ENCODE results near the gene SLC25A25.
A peak's percentile ranks its signal among the peaks of the same experiment; 100 is the strongest.
"Not testable (repeated sequence)": the region's sequence is repeated elsewhere in the genome, so short reads cannot be mapped to it uniquely, and the experiment has no call there.

SLC25A25 gene

DNA sequence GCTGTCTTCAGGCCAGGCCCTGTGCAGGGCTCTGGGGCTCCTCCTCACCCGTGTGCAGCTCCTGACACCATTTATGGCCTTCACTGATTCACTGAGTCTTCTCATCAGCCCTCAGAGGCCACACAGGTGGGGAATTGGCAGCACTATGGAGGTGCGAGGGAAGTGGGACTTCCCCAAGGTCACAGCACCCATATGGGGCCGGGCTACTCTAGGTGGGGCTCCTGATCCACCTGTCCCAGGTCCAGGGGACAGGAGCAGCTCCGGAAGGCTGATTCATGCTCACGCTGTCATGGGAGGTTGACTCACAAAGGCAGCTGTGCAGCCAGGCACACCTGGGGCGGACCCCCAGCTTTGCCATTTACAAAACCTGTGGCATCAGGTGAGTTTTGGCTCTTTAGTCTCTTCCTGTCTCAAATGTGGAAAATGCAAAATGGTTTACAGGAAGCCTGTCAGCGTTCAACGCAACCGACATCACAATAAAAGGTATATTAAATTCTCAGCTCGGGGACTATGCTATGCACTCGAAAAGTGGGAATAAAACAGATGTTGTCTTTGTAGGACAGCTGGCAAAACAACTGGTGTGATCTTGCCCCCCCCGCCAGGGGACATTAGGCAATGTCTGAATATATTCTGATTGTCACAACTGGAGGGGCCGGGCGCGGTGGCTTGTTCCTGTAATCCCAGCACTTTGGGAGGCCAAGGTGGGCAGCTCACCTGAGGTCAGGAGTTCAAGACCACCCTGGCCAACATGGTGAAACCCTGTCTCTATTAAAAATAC, 15.9 kb upstream of the SLC25A25 start:
- no peak for DNase-seq

DNA sequence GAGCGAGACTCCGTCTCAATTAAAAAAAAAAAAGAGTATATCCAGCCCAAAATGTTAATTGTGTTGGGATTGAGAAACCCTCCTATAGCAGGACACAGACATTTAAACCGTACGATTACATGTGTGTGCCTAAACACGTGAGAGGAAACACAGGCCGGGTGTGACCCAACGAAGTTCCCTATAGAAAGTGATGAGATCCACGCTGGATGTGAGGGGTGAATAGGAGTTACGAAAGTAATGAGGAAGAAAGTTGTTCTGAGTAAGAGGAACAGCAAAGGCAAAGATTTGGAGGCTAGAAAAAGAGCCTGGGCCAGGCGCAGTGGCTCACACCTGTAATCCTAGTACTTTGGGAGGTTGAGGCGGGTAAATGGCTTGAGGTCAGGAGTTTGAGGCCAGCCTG, 14.5 kb upstream of the SLC25A25 start:
- DNase-seq, result peak in 6 of 51 donors; percentile 4 to 20 (median 16)

DNA sequence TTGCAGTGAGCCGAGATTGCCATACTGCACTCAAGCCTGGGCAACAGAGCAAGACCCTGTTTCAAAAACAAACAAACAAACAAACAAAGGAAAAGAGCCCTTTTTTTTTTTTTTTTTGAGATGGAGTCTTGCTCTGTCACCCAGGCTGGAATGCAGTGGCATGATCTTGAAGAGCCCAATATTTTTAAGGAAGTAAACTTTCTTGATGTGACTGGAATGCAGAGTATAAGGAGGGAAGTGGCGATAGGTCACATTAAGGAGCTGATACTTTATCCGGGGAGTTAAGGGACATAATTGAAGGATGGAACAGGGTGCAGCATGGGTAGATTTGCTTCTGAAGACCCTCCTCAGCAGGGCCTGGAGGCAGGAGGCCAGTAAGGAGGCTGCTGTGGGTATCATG, 13.9 kb upstream of the SLC25A25 start:
- no peak for DNase-seq

DNA sequence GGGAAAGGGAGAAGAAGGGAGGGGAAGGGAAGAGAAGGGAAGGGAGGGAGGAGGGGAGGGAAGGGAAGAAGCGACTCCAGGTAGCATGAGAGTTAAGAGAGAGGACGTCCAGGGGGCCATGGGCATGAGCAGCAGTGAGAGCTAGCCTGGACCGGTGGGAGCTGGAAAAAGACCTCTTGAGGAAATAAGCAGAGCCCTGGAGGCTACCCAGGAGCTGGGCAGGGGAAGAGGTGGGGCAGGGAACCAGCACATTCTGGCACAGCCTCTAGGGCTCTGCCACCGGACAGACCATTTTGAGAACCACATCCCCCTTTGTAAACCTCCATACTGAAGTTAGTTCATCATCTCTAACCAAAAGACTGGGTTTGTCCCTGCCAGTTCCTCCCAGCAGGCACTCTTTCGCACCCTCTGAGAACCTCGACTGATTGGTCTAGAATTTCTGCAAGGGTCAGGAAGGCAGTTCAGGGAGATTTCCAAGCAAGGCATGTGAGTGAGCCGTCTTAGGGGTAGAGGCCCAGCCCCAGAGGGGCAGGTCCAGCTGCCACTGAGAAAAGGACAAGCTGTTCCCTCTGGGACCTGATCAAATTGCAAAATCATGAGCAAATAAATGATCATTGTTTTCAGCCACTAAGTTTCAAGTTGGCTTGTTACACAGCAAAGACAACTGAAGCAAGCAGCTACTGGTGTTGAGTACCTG, 12.5 kb upstream of the SLC25A25 start:
- DNase-seq, result peak in 17 of 51 donors; percentile 11 to 72 (median 32)

DNA sequence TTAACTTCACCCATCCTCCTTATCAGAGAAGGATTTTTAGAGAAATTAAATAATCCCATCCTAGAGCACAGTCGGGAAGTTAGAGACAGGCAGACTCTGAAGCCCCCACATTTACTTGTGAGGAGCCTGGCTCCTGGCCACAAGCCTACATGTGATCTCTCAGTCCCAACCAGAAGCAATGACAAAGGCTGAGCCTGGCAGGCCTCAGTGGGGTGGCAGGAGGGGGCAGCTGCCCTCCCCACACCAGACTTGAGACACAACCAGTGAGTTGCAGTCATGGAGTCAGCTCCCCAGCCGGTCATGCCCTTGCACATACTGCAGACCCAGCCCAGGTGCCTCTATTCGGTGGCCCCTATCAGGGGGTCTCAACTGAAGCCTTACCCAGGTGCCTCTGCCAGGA, 11.9 kb upstream of the SLC25A25 start:
- peak in 26 of 51 donors; percentile 8 to 72 (median 32) for DNase-seq

DNA sequence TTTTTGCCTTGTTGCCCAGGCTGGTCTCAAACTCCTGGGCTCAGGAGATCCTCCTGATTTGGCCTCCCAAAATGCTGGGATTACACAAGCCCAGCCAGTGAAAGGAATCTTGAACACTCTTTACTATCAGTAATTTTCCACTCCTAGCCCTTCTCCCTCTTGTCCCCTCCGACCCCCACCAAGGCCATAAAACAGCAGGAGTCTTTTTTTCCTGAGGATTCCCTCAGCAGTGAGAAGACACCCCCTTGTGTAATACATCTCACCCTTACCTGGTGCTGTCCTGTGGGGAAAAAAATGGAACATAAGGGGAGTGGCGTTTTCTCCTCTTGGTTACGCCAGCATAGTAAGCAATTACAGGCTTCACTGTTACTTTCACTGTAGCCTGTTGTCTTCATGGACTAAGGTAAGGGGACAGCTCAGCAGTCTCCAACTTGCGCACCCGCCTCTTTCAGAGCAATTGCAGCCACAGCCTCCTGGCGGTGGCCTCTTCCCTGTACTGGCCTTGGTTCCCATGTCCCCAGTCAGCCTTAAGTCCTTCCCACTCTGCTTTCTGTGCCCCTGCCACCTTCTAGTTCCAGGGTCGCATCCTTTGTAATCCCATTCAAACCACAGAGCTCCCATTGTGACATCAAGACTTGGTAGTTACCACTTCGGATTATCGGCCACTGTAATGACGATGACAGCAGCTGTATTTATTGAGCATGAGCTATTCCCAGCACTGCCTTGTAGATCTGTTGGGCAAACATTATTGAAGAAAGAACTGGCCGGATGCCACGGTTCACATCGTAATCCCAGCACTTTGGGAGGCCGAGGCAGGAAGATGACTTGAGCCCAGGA, 10.9 kb upstream of the SLC25A25 start:
- DNase-seq, result no peak

DNA sequence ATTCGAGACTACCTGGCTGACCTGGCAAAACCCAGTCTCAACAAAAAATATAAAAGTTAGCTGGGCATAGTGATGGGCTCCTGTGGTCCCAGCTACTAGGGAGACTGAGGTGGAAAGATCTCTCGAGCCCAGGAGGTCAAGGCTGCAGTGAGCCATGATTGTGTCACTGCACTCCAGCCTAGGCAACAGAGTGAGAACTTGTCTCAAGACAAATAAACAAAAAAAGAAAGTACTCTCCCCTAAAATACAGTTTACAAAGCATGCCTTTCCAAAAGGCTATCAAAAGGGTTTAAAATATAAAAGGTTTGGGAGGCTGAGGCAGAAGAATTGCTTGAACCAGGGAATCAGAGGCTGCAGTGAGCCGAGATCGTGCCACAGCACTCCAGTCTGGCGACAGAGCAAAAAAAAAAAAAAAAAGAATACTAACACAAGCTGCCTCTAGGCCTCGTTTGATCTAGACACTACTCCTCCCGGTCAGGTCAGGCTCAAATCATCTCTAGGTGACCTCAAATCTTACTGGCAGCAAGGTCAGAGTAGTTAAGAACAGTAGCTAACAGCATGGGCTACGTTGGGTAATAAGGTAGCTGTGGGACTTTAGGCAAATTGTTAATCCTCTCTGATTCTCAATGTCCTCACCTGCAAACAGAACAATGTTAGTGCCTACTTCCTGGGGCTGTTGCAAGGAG, 10.2 kb upstream of the SLC25A25 start:
- DNase-seq, result no peak

DNA sequence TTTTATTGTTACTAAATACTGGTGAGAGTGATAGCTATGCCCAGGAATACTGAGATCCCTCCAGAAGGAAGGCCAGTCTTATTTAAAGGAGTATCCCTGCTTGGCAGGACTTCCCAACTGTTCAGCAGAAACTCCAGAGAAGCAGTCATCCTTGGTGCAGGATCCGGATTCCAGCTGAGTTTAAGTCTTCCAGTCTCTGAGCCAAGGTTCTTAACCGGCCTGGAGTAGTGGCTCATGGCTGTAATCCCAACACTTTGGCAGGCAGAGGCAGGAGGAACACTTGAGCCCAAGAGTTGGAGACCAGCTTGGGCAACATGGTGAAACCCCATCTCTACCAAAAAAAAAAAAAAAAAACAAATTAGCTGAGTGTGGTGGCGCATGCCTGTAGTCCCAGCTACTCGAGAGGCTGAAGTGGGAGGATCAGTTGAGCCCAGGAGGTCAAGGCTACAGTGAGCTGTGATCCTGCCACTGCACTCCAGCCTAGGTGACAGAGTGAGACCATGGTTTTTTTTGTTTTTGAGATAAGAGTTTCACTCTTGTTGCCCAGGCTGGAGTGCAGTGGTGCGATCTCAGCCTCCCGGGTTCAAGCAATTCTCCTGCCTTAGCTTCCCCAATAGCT, 8.6 kb upstream of the SLC25A25 start:
- no peak for DNase-seq

DNA sequence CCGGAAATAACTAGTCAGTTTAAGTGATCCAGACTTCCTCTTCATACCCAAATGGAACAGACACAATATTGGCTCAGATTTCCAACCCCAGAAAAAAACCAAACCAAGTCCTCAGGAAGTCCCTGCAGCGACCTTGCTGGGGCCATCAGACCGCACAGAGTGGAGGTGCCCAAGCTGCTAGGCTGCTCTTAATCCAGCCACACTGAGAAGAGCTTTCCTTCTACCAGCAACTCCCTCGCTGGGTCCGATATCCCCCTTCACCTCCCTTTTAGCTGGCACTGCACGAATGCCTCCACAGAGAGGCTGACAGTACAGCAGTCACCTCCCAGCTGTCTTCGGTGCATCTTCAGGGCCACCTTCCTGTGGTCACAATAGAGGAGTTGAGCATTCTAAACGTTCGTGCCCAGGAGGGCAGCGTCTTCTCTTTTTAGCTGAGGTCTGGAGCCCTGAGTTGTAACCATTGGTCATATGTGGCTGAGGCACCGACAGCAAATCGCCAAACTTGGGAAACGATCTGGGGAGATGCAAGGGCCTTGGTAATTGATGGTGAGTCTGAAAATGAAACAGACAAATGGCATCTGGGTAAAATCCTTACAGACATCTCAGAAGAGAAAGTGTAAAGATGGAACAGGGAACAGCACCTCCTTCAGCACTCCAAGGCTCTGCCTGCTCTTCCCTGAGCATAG, 6.6 kb upstream of the SLC25A25 start:
- DNase-seq, result no peak

DNA sequence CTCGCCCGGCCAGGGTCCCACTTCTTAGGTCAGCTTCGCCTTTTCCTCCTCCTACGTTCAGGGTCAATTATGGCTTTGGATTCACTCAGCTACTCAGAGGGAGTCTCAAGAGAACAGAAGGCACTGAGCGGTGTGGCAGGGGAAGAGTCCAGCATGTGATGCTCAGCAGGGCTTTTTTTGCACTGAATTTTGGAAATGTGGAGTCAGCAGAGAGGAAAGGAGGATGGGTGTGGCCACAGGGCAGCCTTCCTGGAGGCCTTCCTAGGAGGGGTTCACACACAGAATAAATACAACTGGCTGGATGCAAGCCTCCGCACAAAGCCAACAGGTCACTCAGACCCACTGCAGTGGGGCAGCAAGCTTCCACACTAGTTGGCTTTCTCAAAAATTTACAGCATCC, 5.8 kb upstream of the SLC25A25 start:
- DNase-seq, result no peak

DNA sequence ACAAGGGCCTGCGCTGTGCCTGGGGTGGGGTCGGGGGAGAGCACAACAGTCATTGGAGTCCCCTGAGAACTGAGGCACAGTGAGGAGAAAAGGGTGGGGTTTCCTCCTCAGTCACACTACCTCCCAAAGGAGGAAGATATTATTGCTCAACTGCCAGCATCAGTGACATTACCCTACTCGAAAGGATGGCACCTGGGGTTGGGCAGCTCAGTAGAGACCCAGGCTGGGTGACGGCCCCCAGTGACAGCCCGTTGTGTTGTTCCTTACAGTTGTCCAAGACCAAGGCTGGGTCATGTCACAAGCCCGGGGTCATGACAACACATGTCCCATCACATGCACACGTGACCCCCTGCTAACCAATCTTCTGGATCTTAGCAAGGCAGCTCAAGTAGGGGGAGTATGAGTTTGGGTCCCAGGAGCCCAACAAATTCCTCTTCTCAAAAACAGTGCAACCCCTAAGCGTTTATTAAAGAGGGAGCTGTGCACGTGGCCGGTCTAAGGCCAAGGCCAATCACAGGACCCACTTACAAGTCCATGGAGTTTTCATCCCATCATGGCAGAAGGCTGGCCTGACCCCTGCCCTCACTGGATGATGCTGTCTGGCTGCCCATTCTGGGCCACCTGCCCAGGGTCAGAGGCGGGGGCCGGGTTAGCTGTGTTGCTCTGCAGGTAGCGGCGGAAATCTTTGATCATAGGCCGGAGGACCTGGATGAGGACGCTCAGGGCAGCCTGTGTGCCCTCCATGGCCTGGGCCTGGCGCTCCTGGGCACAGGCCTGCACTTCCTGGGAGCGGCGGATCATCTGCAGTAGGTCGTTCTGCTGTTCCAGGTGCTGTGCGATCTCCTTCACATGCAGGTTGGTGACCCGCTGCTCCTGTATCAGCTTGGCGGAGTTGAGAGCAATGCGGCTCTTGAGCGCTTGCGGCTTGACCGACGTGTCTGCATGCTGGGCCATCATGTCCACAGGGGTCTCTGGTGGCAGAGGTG, 4.9 kb upstream of the SLC25A25 start:
- DNase-seq, result no peak

DNA sequence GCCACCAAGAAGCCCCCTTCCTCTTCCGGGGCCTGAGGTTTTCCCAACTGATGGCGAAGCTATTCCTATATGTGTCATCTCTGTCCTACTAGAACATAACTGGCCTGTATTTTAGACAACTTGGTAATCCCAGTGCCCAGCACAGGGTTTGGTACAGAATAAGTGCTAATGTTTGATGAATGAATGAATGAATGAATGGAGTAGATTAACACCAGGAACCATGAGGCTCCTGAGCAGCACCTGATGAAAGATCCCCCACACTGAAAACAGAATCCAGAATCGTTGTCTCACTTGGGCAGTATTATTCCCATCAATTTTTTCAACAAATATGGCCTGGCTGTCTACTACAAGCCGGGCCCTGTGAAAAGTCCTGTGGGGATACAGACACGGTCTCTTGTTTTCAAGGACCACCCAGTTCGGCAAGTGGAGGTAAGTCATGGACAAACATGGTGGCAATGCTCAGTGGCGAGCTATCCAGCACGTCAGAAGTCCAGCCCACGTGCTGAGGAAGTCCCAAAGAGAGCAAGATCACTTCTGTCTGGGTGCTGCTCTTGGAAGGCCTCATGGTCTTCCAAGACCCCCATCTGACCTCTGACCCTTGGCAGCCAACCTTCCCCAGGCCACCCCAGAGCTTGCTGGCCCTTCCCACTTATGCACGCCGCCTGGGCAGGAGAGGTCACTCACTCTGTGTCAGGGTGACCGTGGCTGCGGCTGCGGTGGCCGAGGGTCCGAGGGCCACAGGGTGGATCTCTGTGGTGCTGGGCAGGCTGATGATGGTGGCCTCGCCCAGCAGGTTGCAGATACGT, 1.9 kb upstream of the SLC25A25 start:
- peak in 1 of 51 donors; percentile 14 for DNase-seq

DNA sequence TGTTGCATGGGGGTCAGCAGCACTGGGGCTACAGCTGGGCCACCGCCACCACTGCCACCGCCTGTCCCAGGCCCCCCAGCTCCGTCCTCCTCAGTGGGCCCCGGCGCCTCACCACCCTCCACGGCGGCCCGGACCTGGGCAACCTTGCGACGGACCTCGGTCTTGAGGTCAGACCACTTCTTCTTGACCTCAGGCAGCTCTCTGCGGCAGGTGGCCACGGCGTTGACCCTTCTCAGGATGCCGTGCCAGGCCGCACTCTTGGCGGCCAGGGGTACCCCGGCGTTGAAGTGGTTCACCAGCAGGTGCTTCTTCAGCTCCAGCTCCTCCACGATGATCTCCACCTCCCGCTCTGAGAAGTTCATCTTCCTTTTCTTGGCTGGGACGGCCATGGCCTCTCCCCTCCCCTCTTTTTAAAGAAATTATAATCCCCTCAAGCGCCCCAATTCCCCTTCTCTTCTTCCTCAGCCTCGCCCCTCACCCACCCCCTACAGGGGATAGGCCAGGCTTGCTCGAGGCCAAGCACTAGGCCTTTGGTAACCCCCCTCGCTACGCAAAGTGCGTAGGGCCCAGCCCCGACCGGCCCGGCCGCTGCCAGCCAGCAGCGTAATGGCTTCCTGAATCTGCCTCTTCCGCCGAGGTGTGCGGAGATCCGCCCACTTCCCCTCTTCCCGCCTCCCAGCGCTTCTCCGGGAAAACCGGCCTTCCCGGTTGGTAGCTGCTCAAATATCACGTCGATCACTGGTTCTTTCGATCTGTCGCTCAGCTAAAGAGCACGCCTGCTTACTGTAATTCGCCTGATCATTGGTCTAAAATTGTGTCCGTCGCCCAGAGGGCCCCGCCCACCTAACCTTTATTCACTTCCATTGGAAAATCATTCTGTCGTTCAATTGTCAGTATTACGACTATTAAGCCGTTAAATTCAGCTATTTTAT, 1.1 kb upstream of the SLC25A25 start, which contains the start of gene NAIF1:
Gene NAIF1 (minus strand): TSS at position 608 of the 932 bp plus-strand sequence. CDS start 219 bp downstream, at position 389.
- DNase-seq, result peak; percentile 49 to 99 (median 96)

DNA sequence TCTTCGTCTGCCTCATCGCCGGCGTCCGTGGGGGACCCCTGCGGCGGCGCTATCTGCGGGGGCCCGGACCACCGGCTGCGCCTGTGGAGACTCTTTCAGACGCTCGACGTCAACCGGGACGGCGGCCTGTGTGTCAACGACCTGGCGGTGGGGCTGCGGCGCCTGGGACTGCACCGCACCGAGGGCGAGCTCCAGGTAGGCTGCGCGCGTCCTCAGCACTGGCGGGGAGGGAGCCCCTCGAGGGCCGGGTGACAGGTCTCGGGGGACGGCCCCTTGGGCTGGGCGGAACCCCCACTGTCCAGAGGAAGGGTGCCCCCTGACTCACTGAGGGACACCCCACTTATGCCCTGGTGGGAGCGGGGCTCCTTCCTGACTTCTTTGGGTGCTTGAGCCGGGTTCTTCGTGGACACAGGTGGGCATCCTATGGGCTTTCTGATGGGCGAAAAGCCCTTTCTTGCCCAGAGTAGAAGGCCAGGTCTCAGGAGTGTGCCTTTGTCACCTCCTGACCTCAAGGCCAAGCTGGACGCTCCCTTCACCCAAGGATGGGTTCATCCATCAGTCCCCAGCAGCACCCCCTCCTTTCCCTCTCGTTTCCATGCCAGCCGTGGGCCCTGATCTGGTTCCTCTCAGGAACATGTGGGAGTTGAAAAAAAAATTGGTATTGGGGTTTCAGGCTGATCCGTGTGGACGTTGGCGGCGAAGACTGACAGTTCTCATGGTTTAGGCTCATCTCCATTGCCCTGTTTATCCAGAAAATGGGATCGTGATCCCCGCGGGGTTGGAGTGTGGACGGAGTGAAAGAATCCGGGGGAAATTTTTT, 564 bp downstream of the SLC25A25 start:
- peak in 12 of 51 donors; percentile 16 to 61 (median 49) for DNase-seq

DNA sequence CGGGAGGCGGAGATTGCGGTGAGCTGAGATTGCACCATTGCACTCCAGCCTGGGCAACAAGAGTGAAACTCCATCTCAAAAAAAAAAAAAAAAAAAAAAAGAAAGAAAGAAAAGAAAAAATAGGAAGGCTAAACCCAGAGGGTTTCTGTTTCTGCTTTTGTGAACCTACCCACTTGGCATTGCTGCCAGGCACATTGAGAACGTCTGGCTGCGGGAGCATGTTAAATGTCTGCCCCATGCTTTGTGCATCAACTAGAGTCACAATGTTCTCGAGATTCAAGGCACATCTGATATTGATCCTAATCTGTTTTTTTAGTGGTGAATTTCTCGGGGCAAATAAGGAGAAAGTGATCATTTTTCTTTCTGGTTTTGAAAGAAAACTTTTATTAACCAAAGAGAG, 2.8 kb downstream of the SLC25A25 start:
- DNase-seq, result peak in 7 of 51 donors; percentile 14 to 31 (median 20)

DNA sequence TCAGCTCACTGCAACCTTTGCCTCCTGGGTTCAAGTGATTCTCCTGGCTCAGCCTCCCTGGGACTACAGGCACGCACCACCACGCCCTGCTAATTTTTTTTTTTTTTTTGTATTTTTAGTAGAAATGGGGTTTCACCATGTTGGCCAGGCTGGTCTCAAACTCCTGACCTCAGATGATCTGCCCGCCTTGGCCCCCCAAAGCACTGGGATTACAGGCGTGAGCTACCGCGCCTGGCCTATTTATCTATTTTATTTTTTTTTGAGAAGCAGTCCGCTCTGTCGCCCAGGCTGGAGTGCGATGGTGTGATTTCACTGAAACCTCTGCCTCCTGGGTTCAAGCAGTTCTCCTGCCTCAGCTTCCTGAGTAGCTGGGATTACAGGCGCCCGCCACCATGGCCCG, 3.4 kb downstream of the SLC25A25 start:
- DNase-seq, result not testable (repeated sequence)
